HepG2 (cell line): ENCODE data around the gene RHBDL1. TPM values are rescaled to one million over a fixed set of nuclear protein-coding genes. Genes with fewer than 3 reads are reported as not detected.

Source experiments
- DNMT1 ChIP-seq: sonication (generic); formaldehyde crosslinking; IDR thresholded peaks from 2 replicates; pipeline ENCODE4 v1.5.1; 2020; ENCODE audit warnings: mild to moderate bottlenecking, missing genetic modification reagents
- ETV5 ChIP-seq: IDR thresholded peaks from 2 replicates; pipeline ENCODE4 v1.6.1; 2018; ENCODE audit warnings: missing biosample characterization, missing genetic modification reagents, inconsistent platforms, borderline replicate concordance
- KLF16 ChIP-seq, 2 experiments: sonication (generic) in 1 of 2; formaldehyde crosslinking in 1 of 2; IDR thresholded peaks; 2 replicates each; pipeline versions ENCODE4 v1.6.1 to v1.8.0; 2016 to 2023; ENCODE audit warnings: missing genetic modification reagents in 2 of 2, missing compliant biosample characterization in 1 of 2
- MXI1 ChIP-seq: IDR thresholded peaks from 3 replicates; pipeline ENCODE4 v1.6.1; 2012; ENCODE audit warnings: low read depth, low read length, inconsistent platforms, borderline replicate concordance
- NCOR1 ChIP-seq: fragments of 200-600 bp; sonication (generic); IDR thresholded peaks from 2 replicates; pipeline ENCODE4 v1.7.0; 2017; ENCODE audit warnings: antibody characterized with exemption, low read length, borderline replicate concordance
- NR2C2 ChIP-seq: sonication (generic); formaldehyde crosslinking; IDR thresholded peaks from 2 replicates; pipeline ENCODE4 v1.4.0; 2020; ENCODE audit warnings: missing genetic modification reagents, mild to moderate bottlenecking, moderate library complexity, borderline replicate concordance
- POLR2AphosphoS5 ChIP-seq: IDR thresholded peaks from 2 replicates; pipeline ENCODE4 v1.6.1; 2012; ENCODE audit warnings: low read depth, low read length
- SRSF1 ChIP-seq: fragments of 200-400 bp; formaldehyde crosslinking; optimal IDR thresholded peaks from 2 replicates; pipeline ENCODE3; 2017; ENCODE audit warnings: mild to moderate bottlenecking, low read depth, low read length, moderate library complexity
- TARDBP ChIP-seq: sonication (generic); formaldehyde crosslinking; IDR thresholded peaks from 2 replicates; pipeline ENCODE4 v1.8.0; 2022; ENCODE audit warnings: mild to moderate bottlenecking, missing genetic modification reagents
- ZNF589 ChIP-seq: sonication (generic); formaldehyde crosslinking; conservative IDR thresholded peaks from 2 replicates; pipeline ENCODE4 v1.8.0; 2022; ENCODE audit warnings: mild to moderate bottlenecking, moderate library complexity, missing genetic modification reagents
- ZNF678 ChIP-seq: sonication (generic); formaldehyde crosslinking; IDR thresholded peaks from 2 replicates; pipeline ENCODE4 v1.4.0; 2020; ENCODE audit warnings: mild to moderate bottlenecking, missing genetic modification reagents
- polyA plus RNA-seq, 8 experiments: library from polyadenylated mRNA; depleted of rRNA in 3 of 8; stranded (reverse) in 7 of 8; unstranded in 1 of 8; fragments of >200 nt; fragmentation: Illumina TruSeq in 4 of 8; extraction: Trizol in 4 of 8; gene quantifications; 2 replicates each; pipeline versions ENCODE4 v1.2.1 to v1.2.3, GENCODE V29; 2011 to 2016; ENCODE audit warnings: low read depth in 4 of 8, missing spikeins in 1 of 8, mixed read lengths in 1 of 8; ENCODE audit not compliant: insufficient read depth in 1 of 8
- total RNA-seq, 5 experiments: library from RNA; depleted of rRNA; stranded (reverse); fragments of >200 nt; fragmentation: Illumina TruSeq; extraction: Trizol; gene quantifications; 2 replicates each; pipeline ENCODE4 v1.2.3, GENCODE V29; 2016; ENCODE audit warnings: low read depth in 1 of 5
- TF ChIP-seq, protein P1 (sequence below): sonication (generic); formaldehyde crosslinking; IDR thresholded peaks from 2 replicates; pipeline ENCODE4 v1.5.1; 2020; ENCODE audit warnings: mild to moderate bottlenecking, missing genetic modification reagents, moderate library complexity
- TF ChIP-seq, protein P2 (sequence below): sonication (generic); formaldehyde crosslinking; IDR thresholded peaks from 2 replicates; pipeline ENCODE4 v1.8.0; 2022; ENCODE audit warnings: missing genetic modification reagents, mild to moderate bottlenecking, moderate library complexity, borderline replicate concordance
- TF ChIP-seq, protein P3 (sequence below): sonication (generic); formaldehyde crosslinking; IDR thresholded peaks from 2 replicates; pipeline ENCODE4 v1.5.1; 2020; ENCODE audit warnings: mild to moderate bottlenecking, moderate library complexity, missing genetic modification reagents
- TF ChIP-seq, protein P4 (sequence below): sonication (generic); formaldehyde crosslinking; IDR thresholded peaks from one replicate; pipeline ENCODE4 v1.5.1; 2020; ENCODE audit warnings: mild to moderate bottlenecking, missing genetic modification reagents; ENCODE audit errors: not compliant biosample characterization

The RHBDL1 gene
- total and polyA plus RNA-seq, 2 of the 13 experiments (the other 11 are each of a cell fraction or from before 2014, with no cell fraction given), result 1.8 to 3.8 TPM

DNA sequence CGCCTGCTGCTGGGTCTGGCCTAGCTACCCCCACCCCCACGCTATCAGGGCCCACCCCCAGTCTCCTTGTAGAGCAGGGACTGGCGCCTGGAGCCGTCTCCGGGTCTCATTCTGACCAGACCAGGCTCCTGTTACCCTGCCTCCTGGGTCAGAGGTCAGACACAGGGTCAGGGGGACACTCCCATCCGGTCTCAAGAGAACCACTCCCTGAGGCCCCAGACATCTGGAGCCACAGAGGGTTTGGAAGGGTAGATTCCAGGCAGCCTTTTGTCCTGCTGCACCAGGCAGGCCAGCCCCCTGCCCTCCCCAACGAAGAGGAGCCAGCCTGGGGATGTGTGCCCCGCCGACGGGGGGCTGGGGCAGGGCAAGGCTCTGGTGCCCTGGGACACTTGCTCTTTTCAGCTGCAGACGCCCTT lies 45.6 kb upstream of the RHBDL1 start (continued):
- TF ChIP-seq, protein P1, sequence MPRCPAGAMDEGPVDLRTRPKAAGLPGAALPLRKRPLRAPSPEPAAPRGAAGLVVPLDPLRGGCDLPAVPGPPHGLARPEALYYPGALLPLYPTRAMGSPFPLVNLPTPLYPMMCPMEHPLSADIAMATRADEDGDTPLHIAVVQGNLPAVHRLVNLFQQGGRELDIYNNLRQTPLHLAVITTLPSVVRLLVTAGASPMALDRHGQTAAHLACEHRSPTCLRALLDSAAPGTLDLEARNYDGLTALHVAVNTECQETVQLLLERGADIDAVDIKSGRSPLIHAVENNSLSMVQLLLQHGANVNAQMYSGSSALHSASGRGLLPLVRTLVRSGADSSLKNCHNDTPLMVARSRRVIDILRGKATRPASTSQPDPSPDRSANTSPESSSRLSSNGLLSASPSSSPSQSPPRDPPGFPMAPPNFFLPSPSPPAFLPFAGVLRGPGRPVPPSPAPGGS, result peak; percentile 67; the same call in 1 of the 2 replicates
- TF ChIP-seq MXI1 (0 out of 3 replicates have a peak, but pooled peaks have one; percentile 4), NCOR1 (no peak), NR2C2 (CRISPR knock-in tag) (peak; percentile 72), ETV5 (CRISPR knock-in tag) (peak; percentile 15; the same call in 1 of the 2 replicates), SRSF1 (peak; percentile 37), DNMT1 (CRISPR knock-in tag) (no peak), TARDBP (CRISPR knock-in tag) (0 out of 2 replicates have a peak, but pooled peaks have one; percentile 10), ZNF589 (0 out of 2 replicates have a peak, but pooled peaks have one; percentile 26), ZNF678 (CRISPR knock-in tag) (0 out of 2 replicates have a peak, but pooled peaks have one; percentile 3), KLF16 (CRISPR knock-in tag; IDR thresholded peaks at IDR 0.05) (0 out of 4 replicates have a peak, but pooled peaks of 1 of the 2 experiments have one; percentile 13), POLR2AphosphoS5 (peak; percentile 26; the same call in 1 of the 2 replicates)
- TF ChIP-seq, protein P2, sequence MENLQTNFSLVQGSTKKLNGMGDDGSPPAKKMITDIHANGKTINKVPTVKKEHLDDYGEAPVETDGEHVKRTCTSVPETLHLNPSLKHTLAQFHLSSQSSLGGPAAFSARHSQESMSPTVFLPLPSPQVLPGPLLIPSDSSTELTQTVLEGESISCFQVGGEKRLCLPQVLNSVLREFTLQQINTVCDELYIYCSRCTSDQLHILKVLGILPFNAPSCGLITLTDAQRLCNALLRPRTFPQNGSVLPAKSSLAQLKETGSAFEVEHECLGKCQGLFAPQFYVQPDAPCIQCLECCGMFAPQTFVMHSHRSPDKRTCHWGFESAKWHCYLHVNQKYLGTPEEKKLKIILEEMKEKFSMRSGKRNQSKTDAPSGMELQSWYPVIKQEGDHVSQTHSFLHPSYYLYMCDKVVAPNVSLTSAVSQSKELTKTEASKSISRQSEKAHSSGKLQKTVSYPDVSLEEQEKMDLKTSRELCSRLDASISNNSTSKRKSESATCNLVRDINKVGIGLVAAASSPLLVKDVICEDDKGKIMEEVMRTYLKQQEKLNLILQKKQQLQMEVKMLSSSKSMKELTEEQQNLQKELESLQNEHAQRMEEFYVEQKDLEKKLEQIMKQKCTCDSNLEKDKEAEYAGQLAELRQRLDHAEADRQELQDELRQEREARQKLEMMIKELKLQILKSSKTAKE (CRISPR knock-in tag), result 0 out of 2 replicates have a peak, but pooled peaks have one; percentile 68
- TF ChIP-seq, protein P3, sequence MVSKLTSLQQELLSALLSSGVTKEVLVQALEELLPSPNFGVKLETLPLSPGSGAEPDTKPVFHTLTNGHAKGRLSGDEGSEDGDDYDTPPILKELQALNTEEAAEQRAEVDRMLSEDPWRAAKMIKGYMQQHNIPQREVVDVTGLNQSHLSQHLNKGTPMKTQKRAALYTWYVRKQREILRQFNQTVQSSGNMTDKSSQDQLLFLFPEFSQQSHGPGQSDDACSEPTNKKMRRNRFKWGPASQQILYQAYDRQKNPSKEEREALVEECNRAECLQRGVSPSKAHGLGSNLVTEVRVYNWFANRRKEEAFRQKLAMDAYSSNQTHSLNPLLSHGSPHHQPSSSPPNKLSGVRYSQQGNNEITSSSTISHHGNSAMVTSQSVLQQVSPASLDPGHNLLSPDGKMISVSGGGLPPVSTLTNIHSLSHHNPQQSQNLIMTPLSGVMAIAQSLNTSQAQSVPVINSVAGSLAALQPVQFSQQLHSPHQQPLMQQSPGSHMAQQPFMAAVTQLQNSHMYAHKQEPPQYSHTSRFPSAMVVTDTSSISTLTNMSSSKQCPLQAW (CRISPR knock-in tag), result peak; percentile 26; the same call in 1 of the 2 replicates
- TF ChIP-seq, protein P4, sequence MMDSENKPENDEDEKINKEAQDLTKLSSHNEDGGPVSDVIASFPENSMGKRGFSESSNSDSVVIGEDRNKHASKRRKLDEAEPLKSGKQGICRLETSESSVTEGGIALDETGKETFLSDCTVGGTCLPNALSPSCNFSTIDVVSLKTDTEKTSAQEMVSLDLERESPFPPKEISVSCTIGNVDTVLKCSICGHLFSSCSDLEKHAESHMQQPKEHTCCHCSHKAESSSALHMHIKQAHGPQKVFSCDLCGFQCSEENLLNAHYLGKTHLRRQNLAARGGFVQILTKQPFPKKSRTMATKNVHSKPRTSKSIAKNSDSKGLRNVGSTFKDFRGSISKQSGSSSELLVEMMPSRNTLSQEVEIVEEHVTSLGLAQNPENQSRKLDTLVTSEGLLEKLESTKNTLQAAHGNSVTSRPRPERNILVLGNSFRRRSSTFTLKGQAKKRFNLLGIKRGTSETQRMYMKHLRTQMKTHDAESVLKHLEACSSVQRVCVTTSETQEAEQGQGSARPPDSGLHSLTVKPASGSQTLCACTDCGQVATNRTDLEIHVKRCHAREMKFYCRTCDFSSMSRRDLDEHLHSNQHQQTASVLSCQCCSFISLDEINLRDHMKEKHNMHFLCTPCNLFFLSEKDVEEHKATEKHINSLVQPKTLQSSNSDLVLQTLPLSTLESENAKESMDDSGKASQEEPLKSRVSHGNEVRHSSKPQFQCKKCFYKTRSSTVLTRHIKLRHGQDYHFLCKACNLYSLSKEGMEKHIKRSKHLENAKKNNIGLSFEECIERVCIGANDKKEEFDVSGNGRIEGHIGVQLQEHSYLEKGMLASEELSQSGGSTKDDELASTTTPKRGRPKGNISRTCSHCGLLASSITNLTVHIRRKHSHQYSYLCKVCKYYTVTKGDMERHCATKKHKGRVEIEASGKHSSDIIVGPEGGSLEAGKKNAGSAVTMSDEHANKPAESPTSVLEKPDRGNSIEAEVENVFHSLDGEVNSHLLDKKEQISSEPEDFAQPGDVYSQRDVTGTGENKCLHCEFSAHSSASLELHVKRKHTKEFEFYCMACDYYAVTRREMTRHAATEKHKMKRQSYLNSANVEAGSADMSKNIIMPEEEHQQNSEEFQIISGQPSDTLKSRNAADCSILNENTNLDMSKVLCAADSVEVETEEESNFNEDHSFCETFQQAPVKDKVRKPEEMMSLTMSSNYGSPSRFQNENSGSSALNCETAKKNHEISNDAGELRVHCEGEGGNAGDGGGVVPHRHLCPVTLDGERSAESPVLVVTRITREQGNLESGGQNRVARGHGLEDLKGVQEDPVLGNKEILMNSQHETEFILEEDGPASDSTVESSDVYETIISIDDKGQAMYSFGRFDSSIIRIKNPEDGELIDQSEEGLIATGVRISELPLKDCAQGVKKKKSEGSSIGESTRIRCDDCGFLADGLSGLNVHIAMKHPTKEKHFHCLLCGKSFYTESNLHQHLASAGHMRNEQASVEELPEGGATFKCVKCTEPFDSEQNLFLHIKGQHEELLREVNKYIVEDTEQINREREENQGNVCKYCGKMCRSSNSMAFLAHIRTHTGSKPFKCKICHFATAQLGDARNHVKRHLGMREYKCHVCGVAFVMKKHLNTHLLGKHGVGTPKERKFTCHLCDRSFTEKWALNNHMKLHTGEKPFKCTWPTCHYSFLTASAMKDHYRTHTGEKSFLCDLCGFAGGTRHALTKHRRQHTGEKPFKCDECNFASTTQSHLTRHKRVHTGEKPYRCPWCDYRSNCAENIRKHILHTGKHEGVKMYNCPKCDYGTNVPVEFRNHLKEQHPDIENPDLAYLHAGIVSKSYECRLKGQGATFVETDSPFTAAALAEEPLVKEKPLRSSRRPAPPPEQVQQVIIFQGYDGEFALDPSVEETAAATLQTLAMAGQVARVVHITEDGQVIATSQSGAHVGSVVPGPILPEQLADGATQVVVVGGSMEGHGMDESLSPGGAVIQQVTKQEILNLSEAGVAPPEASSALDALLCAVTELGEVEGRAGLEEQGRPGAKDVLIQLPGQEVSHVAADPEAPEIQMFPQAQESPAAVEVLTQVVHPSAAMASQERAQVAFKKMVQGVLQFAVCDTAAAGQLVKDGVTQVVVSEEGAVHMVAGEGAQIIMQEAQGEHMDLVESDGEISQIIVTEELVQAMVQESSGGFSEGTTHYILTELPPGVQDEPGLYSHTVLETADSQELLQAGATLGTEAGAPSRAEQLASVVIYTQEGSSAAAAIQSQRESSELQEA (CRISPR knock-in tag), result peak; percentile 40
